GM19240 (cell line): ENCODE results near the gene IMMT.
"Not testable (repeated sequence)": the region's sequence is repeated elsewhere in the genome, so short reads cannot be mapped to it uniquely, and the experiment has no call there.

Source experiments
- DNase-seq: peaks from one replicate; pipeline ENCODE4 v3.0.0; 2011; ENCODE audit warnings: low spot score; ENCODE audit not compliant: insufficient read length

IMMT gene

DNA sequence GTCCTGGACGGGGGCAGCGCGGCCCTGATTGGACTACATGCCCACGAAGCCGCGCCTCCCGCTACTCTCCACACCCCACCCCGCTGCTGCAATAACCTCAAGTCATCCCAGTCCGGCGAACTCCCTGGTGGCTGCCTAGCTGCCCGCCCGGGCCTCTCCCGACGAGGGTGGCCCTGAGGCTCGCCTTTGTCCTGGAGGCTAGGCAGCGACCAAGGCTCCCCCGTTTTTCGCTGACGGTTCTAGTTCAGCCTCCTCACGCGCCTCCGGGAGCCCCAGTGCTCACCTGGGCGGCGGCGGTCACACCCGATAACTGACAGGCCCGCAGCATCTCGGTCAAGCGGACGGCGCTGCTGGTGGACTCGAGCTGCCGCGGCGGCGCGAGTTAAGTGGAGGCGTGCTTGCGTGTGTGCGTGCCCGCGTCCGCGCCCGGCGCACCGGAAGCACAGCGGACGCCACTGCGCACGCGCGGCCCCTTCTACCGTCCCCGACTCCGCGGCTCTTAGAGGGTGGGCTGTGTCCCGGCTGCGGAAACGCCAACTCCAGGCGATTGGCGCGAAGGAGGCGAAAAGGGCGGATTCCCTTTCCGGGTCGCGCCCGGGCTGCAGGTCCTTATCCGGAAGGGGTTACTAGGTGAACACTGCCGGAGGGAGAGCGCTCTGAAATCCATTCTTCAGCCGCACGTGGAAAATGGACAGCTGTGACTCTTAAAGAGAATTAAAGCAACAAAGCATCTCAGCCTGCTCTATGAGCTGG lies at the start of gene IMMT:
Gene IMMT, minus strand, starts transcription at position 408 of the 753 bp plus-strand sequence. Its CDS starts 80 bp downstream, at position 328.
- DNase-seq = peak; percentile 64

DNA sequence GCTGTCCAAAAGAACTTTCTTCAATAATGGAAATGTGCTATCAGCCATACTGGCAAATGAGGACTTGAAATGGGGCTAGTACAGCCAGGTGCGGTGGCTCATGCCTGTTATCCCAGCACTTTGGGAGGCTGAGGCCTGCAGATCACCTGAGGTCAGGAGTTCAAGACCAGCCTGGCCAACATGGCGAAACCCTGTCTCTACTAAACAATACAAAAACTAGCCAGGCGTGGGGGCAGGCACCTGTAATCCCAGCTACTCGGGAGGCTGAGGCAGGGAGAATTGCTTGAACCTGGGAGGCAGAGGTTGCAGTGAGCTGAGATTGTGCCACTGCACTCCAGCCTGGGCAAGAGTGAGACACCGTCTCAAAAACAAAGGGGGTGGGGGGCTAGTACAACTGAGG lies 49.5 kb upstream of the IMMT start:
- not testable (repeated sequence) for DNase-seq

DNA sequence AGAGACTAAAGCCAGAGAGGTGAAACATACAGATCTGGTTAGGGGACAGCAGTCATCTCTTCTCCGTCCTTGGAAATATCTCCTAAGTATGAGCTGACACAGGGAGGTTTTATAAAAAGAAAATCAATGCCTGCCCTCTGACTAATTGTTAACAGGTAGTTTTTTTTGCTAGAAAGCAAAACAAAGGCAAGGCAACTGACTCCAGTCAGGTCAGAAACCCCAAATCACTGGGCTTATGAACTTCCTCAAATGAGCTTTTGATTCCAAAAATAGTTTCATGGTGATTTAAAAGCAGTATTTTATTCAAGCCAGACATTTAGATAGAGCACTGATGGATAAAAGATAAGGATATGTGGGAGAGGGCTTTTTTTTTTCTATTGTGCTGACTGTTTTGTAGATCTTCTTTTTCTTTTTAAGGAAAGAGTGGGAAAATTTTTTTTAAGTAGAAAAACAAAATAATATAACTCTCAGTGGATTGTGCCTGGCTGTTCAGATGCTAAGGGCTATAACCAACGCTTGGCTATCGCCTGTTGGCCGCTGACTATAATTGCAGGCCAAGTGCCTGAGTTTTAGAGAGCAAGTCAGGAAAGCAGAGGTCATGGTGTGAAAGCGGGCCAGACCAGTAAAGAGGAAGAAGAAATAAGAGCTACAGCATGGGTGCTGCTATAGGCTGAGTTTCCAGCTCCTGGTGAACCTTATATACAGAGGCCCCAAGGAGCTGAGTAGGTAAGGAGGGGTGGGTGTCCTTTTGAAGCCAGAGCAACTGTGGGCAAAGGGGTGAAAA lies 48.9 kb upstream of the IMMT start:
- no peak for DNase-seq

DNA sequence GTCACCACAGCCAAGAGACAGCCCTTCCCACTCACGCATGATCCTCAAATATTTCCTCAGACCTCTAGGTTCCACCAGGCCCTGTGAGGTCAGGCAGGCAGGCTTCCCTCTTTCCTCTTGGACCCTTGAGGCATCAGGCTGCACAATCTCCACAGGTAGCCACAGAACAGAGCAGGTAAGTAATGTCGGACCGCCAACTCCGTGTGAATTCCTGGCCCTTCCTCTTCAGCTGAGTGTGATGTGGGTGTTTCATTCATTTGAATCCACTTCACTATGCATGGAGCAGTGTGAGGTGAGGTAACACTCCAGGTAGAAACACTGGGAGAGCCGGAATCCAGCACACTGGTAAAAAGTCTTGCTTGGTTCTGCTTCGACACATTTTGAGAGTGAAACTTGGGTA lies 48.0 kb upstream of the IMMT start:
- DNase-seq = no peak

DNA sequence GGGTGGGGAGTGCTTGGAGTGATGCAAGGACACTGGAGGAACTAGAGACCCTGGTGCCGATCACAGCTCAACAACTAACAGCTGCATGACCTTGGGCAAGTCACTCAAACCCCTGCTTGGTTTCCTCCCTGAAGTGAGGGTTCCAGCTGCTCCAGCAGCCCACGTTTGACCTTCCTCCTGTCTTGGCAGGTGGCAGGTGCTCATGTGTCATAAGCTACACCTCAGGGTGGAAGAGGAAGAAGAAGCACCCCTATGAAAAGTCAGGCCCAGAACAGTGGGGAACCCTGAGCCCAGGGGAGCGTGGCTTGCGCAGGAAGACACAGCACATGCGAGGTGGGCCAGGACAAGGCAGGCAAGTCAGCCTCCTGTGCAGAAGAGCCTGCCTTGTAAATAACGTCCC lies 46.3 kb upstream of the IMMT start:
- DNase-seq = no peak

DNA sequence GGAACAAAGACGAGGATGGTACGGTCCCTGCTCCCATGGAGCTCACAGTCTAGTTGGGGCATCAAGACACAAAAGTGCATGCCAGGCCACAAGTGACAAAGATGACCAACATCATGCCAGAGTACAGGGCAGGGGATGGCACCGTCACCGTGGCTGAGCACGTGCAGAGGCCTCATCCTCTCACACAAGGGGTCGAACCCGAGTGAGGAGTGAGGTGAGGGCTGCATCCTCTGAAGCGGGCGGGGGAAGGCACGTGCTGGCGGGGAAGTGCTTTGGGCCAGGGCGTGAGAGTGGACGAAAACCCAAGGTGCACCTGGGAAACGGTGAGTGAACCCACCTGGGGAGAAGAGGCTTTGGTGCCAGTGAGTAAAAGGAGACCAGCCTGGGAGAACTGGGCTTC lies 45.0 kb upstream of the IMMT start:
- DNase-seq = no peak

DNA sequence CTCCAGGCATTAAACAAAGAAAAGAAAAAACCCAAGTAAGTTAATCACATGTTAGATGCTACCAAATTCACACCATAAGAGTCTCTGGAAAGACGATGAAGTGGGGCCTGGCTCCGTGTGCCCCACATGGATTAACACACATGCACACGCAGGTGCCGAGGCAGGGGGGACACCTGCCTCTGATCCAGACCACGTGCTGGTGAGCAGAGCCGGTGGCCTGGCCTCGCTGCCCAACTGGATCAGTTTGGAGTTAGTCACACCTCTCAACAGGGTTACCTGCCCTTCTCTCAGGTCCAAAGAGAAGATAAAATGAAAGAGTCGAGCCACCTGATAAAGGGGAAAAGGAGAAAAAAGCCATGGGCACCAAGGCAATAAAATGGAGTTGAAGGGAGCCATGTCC lies 44.5 kb upstream of the IMMT start:
- DNase-seq = no peak

DNA sequence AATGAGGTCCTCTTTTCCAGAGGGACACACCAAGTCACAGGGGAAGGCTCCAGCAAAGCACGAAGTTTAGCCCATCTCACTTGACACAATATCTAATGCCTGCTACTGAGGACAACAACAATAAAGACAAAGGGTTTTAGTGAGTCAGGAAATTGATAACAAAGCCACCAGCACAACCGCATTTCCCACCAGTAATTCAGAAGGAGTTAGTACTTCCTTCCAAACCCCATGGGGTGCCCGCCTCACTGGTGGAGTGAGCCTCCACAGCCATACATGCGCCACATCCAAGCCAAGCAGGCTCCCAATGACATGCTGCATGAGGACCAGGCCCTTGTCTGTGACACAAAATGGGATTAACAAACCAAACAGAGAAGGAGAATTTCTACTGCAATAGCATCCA lies 44.1 kb upstream of the IMMT start:
- DNase-seq = no peak

DNA sequence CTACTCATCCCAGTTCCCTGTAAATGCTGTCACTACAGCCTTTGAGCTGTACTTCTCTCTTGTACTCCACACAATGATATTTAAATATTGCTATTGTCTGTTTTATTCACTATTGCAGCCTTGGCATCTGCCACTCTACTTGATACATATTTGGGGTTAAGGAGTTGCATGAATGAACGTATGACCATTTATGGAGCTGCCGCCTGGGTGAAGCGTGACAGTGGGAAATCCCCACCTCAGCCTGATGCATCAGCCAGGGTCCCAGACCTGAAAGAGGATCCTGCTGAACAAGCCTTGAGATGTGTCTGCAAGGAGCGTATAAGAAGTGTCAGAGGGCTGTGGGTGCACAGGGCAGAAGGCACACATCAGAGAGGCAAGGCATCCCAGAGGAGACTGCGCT lies 43.1 kb upstream of the IMMT start:
- peak; percentile 40 for DNase-seq

DNA sequence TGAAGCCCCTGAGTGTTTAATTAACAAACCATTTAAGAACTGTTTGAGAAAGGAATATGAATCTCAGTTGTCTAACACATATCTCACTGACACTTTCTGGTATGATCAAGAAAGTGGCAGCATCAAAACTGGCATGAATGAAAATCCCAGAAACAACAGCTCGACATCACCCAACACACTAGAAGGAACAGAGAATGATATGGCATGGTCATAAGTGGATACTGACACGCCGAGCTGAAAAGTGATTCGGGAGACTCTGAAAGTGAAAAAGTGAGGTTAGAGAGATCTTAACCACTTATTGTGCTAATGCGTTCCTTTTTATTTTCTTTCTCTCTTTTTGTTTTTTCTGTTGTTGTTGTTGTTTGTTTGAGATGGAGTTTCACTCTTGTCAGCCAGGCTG lies 41.9 kb upstream of the IMMT start:
- DNase-seq = no peak

DNA sequence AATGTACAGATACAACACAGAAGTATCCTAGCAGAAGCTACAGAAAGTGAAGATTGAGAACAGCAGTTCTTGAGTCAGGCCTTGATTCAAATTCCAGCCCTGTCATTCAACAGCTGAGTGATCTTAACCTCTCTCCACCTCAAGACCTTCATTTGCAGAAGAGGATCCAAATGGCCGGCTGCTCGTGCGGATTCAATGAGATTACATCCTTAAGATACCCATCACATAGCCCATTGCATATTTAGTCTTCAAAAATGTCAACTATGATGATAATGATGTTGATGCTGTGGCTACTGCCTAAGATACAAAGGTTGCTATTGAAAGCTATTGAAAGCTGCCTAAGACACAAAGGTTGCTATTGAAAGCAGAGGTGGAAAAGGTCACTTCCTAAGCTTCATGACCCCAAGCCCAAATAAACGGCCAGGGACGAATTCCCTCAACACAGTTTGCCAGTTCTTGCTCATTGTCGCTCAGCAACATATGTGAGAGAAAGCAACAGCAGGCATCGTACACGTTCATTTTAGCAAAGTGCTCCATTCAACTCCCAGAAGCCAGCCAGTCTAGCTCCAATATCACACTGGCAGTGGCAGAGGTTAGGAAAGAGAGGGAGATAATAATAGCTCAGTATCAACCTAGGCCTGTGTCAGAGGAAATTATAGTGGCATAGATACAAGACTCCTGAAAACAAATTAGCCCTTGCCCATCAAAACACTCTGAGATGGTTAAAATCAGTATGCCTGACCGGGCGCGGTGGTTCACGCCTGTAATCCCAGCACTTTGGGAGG lies 40.1 kb upstream of the IMMT start:
- DNase-seq = no peak

DNA sequence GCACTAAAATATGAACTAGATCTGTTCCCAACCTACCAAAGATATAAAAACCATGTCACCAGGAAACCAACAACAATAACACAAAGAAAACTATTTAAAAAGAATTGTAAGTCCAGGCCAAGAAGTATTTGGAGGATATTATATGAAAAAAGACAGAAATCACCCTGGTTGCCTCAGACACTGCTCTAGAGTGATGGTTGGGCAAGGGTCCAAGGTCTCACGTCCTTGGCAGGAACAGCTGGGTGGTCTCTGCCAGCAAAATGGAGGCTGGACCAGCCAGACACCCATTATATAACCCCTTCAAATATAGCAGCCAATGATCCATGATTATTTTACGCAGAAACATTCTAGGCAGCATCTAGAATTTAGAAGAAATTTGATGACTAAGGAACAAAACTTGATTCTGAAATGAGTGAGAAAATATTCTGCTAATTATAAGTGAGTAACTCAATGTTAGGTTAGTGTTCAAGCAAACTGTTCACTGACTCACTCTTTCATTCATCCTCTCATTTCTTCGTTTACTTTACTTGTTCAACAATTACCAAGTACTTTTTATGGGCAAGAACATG lies 39.4 kb upstream of the IMMT start:
- no peak for DNase-seq

DNA sequence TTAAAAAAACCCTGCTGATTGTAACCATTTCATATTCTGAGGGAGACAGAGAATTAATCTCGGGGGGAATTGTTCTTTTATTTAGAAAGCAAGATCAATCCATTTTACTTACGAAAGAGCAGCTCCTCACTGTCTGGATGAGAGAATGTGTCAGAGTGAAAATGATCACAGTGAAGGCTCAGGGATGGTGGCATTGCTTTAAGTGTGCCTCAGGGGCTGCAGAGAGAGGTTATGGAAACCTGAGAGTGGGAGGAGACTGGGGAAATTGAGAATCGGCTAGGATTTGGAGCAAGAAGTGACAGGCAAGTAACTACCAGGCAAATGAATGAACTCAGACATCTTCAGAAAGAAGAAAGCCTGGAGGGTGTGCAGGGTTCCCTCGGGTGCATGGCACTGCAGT lies 38.2 kb upstream of the IMMT start:
- DNase-seq = no peak

DNA sequence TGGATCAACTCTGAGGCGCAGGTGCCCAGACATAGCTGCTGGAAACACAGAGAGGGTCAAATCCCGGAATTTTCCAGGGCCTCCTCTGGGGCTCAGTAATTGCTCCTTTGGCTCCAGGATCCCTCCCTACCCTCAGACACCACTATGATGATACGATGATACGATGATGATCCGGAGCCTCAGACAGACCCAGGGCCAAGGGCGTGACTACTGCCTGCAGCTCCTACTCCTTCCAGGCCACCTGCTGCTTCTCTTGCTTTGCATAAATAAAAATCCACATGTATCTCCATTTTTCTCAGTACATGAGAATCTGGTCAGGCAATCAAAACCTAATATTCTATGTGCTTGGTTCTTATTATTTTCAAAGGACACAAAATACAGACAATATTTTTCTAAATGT lies 37.6 kb upstream of the IMMT start:
- DNase-seq = no peak

DNA sequence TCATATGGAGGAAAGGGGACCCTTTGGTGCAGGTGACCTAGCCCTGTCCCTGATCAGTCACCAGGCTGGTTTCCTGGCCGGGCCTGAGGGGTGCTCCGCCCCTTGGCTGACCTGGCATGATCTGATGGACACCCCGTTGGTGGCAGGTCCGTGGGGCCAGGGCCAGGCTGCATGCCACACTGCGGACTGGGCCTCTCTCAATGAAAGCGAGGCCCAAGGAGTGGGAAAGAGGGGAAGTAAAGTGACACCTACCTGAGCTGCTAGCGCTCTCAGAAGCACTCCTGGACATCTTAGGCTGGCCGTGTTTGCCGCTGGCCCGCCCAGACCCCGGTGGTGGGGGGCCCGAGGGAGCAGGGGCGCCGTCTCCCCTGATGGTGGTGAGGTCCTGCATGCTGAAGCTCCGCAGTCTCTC lies 37.1 kb upstream of the IMMT start:
- no peak for DNase-seq

DNA sequence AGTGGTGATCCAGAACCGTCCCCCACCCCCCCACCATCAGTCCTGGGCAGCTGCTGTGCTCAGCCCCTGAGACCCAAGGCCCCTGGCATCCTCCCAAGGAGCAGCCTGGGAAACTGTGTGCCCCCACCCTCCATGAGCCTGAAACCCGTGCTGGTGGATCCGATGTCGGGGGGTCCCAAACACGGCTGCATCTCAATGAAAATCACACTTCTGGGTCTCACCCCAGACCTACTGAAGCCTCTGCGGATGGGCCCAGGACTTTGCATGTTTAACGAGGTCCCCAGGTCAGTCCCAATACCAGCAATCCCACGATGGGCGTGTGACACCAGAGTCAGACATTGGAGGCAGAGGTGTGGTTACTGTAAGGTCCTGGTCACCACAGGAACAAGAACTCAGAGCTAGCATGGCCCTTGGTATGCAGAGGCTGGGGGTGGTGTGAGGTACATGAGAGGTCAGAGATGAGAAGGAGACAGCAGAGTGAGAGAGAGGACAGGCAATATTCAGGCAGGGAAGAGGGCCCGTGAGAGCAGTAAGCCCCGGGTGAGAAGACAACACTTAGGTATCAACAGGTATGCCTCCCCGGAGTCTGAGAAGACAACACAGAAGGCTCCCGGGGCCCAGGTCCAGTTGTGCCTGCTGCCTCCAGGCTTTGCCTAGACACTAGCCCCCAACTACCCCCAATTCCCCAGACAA lies 36.6 kb upstream of the IMMT start:
- no peak for DNase-seq

DNA sequence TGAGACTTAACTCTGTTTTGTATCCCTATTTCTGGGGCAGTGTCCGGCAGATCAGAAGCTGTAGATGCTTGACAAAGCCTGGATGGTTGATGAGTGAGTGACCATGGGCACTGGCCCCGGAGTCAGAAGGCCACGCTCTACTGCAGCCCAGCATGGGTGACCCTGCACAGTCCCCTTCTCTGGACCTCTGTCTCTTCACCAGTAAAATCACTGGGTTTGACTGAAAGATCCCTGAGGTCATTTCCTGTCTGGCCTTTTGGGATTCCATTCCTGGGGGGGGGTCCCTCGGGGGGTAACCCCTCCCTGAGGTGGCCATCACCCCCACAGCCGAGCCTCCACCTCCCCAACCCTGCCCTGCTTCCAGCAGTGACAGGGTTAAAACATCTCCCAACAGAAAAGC lies 35.7 kb upstream of the IMMT start:
- DNase-seq = no peak

DNA sequence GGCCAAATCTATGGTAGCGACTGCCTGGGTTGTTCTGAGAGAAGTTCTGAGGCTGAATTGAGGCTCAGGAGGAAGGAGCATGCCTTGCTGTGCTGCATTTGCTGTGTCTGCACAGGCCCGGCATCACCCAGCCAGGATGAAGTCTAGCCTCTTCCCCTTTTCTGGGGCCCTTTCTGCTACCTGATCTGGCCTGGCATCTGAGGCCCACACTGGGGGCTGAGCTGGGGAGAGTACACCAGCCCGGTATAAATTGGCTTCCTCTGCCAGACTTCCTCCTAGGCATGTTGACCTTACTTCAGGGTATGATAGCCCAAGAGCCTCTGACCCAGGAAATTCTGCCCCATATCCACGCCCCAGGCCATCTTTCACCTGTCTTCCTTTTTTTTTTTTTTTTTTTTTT lies 34.0 kb upstream of the IMMT start:
- DNase-seq = no peak

DNA sequence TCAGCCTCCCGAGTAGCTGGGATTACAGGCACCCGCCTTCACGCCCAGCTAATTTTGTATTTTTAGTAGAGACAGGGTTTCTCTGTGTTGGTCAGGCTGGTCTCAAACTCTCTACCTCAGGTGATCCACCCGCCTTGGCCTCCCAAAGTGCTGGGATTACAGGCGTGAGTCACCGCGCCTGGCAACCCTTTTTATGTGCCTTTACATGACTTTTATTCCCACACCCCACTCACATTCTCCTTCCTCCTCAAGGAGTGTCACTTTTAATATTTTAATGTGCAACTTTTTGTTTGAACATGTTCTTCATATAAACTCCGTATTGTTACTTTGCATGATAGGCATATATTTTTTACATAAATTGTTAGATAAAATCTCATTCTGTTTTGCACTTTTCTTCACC lies 33.3 kb upstream of the IMMT start:
- DNase-seq = not testable (repeated sequence)

DNA sequence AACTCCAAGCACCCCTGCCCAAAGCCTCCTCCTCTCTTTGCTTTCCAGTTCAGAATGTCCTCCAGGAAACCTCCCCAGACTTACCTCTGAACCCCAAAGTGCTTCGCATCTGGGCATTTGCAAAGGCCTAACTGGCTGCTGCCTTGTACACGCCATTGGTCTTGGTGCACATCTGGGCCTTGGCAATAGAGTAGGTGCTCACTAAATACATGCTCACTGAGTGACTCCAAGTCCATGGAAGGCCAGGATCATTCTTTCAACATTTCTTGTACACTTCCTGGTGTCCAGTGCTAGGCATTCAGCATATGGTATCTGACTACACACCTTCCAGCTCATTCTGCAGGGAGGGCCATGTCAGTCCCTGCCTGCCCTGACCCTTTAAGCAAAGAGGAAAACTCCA lies 32.4 kb upstream of the IMMT start:
- no peak for DNase-seq
